H1 (cell line): ENCODE measurements around the gene ASTN1. TPM values are rescaled to one million over a fixed set of nuclear protein-coding genes. Genes with fewer than 3 reads are reported as not detected.

Source experiments
- CHD2 ChIP-seq: IDR thresholded peaks from 2 replicates; pipeline ENCODE4 v1.6.1; 2012; ENCODE audit warnings: low read length, improper control_type of control experiment
- EGR1 ChIP-seq: IDR thresholded peaks from 2 replicates; pipeline ENCODE4 v1.6.1; 2011; ENCODE audit warnings: low read depth, low read length, borderline replicate concordance
- KDM5A ChIP-seq: fragments of 200-600 bp; IDR thresholded peaks from 2 replicates; pipeline ENCODE4 v1.7.1; 2012; ENCODE audit warnings: mild to moderate bottlenecking, low read length, inconsistent platforms, mixed read lengths
- MAFK ChIP-seq: IDR thresholded peaks from 2 replicates; pipeline ENCODE4 v1.6.1; 2012; ENCODE audit warnings: low read depth, mild to moderate bottlenecking, improper control_type of control experiment, low read length
- RFX5 ChIP-seq: IDR thresholded peaks from 2 replicates; pipeline ENCODE4 v1.6.1; 2011; ENCODE audit warnings: low read depth, low read length, improper control_type of control experiment, borderline replicate concordance
- ZNF274 ChIP-seq: IDR thresholded peaks from 2 replicates; pipeline ENCODE4 v1.7.0; 2012; ENCODE audit warnings: low read length, borderline replicate concordance; ENCODE audit errors: extremely low read depth
- polyA plus RNA-seq, 7 experiments: library from polyadenylated mRNA; depleted of rRNA in 3 of 7; stranded (reverse) in 5 of 7; unstranded in 2 of 7; fragments of >200 nt in 5 of 7; fragments of 200-250 nt in 2 of 7; gene quantifications; 1 replicate in 5 of 7; 2 replicates in 1 of 7; 4 replicates in 1 of 7; pipeline versions ENCODE4 v1.2.1 to v1.2.3, GENCODE V29; 2011 to 2013; ENCODE audit warnings: missing spikeins in 2 of 7, mixed read lengths in 2 of 7
- total RNA-seq: library from RNA; stranded (reverse); fragmentation: NEBNext Ultra II Directional; extraction: Animal tissue kit (Norgen Biotek cat#: 25700); gene quantifications from 2 replicates; pipeline ENCODE4 v1.2.1, GENCODE V29; 2021
- TF ChIP-seq, protein P1 (sequence below), 3 experiments: IDR thresholded peaks; 1 replicate in 2 of 3; 2 replicates in 1 of 3; pipeline versions ENCODE4 v1.5.1 to v1.6.1; 2011; ENCODE audit warnings: low read length in 3 of 3, mild to moderate bottlenecking in 3 of 3, inconsistent platforms in 2 of 3, low read depth in 1 of 3, moderate library complexity in 1 of 3; ENCODE audit not compliant: insufficient read depth in 1 of 3; ENCODE audit errors: control extremely low read depth in 1 of 3
- TF ChIP-seq, protein P2 (sequence below): IDR thresholded peaks from 2 replicates; pipeline ENCODE4 v1.6.1; 2012; ENCODE audit warnings: inconsistent platforms

The ASTN1 gene
- total and polyA plus RNA-seq, 2 of the 8 experiments (the other 6 are each of a cell fraction or from before 2014, with no cell fraction given): 2.9 to 4.1 TPM

DNA sequence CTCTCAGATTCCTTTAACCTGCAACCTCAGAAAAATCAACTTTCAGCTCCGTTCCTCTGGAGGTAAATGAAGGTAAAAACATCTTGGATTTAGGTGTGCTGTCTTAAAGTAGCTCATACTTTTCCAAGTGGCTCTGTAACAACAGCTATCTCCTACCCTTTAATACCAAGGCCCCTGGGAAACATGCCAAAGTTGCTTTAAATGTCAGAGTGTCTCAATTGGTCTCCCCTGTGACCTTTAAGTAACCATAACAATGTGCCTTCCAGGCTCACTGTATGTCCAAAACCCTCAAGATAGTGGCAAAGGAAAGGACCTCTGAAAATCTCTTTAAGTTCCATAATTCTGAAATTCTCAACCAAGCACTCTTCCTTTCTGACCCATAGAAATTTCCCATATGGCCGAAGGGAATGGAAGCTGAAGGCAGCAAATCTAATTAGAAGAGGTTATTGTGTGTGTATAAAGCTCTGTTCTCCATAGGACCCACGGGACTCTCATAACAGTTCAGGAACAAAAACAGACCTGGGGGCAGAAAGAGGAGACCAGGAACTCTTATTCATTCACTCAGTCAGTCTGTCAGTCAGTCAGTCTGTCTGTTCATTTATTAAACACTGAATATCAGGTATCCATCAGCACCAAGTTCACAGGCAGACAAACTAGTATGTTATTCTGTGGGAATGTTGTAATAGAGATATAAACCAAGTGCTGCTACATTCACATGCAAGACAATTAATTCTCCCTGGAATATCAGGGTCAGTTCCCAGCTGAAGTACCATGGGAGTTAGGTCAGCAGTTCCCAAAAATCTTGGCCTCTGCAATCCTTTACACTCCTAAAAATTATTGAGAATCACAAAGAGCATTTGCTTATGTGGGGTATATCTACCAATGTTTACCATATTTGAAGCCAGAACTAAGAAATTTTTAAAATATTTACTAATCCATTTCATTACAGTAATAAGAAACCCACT is 19.1 kb downstream of the ASTN1 start (continued):
- TF ChIP-seq, protein P1, sequence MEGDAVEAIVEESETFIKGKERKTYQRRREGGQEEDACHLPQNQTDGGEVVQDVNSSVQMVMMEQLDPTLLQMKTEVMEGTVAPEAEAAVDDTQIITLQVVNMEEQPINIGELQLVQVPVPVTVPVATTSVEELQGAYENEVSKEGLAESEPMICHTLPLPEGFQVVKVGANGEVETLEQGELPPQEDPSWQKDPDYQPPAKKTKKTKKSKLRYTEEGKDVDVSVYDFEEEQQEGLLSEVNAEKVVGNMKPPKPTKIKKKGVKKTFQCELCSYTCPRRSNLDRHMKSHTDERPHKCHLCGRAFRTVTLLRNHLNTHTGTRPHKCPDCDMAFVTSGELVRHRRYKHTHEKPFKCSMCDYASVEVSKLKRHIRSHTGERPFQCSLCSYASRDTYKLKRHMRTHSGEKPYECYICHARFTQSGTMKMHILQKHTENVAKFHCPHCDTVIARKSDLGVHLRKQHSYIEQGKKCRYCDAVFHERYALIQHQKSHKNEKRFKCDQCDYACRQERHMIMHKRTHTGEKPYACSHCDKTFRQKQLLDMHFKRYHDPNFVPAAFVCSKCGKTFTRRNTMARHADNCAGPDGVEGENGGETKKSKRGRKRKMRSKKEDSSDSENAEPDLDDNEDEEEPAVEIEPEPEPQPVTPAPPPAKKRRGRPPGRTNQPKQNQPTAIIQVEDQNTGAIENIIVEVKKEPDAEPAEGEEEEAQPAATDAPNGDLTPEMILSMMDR (IDR thresholded peaks at IDR 0.05; ENCODE audit: control extremely low read depth in 1 of 3, insufficient read depth in 1 of 3, low read depth in 1 of 3, low read length in 3 of 3): no peak
- no peak for TF ChIP-seq MAFK
- TF ChIP-seq RFX5: no peak
- no peak for TF ChIP-seq CHD2
- TF ChIP-seq ZNF274: no peak
- TF ChIP-seq, protein P2, sequence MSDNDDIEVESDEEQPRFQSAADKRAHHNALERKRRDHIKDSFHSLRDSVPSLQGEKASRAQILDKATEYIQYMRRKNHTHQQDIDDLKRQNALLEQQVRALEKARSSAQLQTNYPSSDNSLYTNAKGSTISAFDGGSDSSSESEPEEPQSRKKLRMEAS: no peak
- no peak for TF ChIP-seq EGR1
- TF ChIP-seq KDM5A: no peak
